GM23338 (cell line): ENCODE measurements around the gene POLR3A.

Source experiments
- POLR2AphosphoS5 ChIP-seq: IDR thresholded peaks from 2 replicates; pipeline ENCODE4 v1.6.1; 2016; ENCODE audit warnings: antibody characterized with exemption, low read depth
- ZNF331 ChIP-seq: fragments of 250-450 bp; sonication (Bioruptor Pico); IDR thresholded peaks from 2 replicates; pipeline ENCODE4 v1.5.0; 2020; ENCODE audit warnings: low read depth, mild to moderate bottlenecking, moderate library complexity
- TF ChIP-seq, protein P1 (sequence below): IDR thresholded peaks from one replicate; pipeline ENCODE4 v1.6.1; 2018; ENCODE audit warnings: antibody characterized with exemption; ENCODE audit not compliant: unreplicated experiment
- TF ChIP-seq, protein P2 (sequence below), 2 experiments: fragments of 200-600 bp in 1 of 2; sonication (generic) in 1 of 2; conservative IDR thresholded peaks; 2 replicates each; pipeline versions ENCODE4 v1.5.1 to v1.6.1; 2016 to 2017; ENCODE audit warnings: antibody characterized with exemption in 2 of 2, low read depth in 2 of 2, mild to moderate bottlenecking in 2 of 2, moderate library complexity in 1 of 2

DNA sequence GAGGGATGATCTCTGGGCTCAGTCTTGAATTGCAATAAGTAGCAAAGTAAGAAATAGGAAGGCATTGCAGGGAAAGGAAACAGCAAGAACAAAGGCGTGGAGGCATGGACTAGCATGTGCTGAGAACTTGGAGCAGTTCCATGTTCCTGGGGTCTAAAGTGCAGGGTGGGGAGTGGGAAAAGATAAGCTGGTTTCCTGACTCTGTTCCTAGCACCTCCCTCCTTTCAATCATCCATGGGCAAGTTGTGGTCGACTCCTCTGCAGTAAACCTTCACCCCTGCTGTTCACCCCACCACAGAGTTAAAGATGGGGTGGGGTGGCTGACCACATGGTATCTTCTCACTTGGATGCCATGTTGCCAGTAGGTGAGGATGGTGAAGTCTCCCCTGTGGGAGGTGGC, 33.9 kb upstream of the POLR3A start:
- TF ChIP-seq, protein P1, sequence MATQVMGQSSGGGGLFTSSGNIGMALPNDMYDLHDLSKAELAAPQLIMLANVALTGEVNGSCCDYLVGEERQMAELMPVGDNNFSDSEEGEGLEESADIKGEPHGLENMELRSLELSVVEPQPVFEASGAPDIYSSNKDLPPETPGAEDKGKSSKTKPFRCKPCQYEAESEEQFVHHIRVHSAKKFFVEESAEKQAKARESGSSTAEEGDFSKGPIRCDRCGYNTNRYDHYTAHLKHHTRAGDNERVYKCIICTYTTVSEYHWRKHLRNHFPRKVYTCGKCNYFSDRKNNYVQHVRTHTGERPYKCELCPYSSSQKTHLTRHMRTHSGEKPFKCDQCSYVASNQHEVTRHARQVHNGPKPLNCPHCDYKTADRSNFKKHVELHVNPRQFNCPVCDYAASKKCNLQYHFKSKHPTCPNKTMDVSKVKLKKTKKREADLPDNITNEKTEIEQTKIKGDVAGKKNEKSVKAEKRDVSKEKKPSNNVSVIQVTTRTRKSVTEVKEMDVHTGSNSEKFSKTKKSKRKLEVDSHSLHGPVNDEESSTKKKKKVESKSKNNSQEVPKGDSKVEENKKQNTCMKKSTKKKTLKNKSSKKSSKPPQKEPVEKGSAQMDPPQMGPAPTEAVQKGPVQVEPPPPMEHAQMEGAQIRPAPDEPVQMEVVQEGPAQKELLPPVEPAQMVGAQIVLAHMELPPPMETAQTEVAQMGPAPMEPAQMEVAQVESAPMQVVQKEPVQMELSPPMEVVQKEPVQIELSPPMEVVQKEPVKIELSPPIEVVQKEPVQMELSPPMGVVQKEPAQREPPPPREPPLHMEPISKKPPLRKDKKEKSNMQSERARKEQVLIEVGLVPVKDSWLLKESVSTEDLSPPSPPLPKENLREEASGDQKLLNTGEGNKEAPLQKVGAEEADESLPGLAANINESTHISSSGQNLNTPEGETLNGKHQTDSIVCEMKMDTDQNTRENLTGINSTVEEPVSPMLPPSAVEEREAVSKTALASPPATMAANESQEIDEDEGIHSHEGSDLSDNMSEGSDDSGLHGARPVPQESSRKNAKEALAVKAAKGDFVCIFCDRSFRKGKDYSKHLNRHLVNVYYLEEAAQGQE, result no peak
- TF ChIP-seq, protein P2, sequence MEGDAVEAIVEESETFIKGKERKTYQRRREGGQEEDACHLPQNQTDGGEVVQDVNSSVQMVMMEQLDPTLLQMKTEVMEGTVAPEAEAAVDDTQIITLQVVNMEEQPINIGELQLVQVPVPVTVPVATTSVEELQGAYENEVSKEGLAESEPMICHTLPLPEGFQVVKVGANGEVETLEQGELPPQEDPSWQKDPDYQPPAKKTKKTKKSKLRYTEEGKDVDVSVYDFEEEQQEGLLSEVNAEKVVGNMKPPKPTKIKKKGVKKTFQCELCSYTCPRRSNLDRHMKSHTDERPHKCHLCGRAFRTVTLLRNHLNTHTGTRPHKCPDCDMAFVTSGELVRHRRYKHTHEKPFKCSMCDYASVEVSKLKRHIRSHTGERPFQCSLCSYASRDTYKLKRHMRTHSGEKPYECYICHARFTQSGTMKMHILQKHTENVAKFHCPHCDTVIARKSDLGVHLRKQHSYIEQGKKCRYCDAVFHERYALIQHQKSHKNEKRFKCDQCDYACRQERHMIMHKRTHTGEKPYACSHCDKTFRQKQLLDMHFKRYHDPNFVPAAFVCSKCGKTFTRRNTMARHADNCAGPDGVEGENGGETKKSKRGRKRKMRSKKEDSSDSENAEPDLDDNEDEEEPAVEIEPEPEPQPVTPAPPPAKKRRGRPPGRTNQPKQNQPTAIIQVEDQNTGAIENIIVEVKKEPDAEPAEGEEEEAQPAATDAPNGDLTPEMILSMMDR (conservative IDR thresholded peaks at IDR 0.05; ENCODE audit: low read depth in 2 of 2), result no peak
- TF ChIP-seq POLR2AphosphoS5 (no peak), ZNF331 (CRISPR knock-in tag) (no peak)
